GM13977 (cell line): ENCODE results near the gene KRT10.

Experiments
- DNase-seq: peaks from one replicate; pipeline ENCODE4 v3.0.0; 2012; ENCODE audit warnings: low spot score
- in situ Hi-C: fragments of 300-500 bp; cut with MboI; formaldehyde crosslinking; loops from one replicate; pipeline ENCODE4 v1.12.0; 2022; ENCODE audit warnings: low sequenced_read_pairs, low pct_unique_long_range_greater_than_20kb, mixed read lengths, inconsistent platforms; ENCODE audit not compliant: unreplicated experiment
- TF ChIP-seq, protein P1 (sequence below): IDR thresholded peaks from 2 replicates; pipeline ENCODE4 v1.5.1; 2012; ENCODE audit warnings: mild to moderate bottlenecking, control low read depth; ENCODE audit not compliant: insufficient read depth; ENCODE audit errors: extremely low read depth, missing control alignments

The KRT10 gene

DNA sequence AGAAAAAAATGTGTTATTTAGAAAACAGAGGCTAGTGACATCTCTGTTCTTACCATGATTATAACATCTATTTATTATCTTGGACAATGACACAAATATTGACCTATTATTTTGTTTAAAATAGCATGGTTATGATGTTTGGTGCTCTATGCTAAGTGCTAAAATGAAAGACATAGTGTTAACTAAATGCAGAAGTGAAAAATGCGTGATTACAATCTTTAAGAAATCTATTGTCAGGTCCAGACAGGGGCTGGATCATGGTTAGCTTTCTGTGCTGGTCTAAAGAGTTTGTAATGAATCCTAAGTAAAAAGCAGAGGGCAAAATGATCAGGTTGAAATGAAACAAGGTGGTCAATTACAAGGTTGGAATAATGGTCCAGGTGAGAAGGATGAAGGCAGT is 22.0 kb downstream of the KRT10 start:
- DNase-seq: no peak
- TF ChIP-seq, protein P1, sequence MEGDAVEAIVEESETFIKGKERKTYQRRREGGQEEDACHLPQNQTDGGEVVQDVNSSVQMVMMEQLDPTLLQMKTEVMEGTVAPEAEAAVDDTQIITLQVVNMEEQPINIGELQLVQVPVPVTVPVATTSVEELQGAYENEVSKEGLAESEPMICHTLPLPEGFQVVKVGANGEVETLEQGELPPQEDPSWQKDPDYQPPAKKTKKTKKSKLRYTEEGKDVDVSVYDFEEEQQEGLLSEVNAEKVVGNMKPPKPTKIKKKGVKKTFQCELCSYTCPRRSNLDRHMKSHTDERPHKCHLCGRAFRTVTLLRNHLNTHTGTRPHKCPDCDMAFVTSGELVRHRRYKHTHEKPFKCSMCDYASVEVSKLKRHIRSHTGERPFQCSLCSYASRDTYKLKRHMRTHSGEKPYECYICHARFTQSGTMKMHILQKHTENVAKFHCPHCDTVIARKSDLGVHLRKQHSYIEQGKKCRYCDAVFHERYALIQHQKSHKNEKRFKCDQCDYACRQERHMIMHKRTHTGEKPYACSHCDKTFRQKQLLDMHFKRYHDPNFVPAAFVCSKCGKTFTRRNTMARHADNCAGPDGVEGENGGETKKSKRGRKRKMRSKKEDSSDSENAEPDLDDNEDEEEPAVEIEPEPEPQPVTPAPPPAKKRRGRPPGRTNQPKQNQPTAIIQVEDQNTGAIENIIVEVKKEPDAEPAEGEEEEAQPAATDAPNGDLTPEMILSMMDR: no peak
- in situ Hi-C loops: no loop called here

DNA sequence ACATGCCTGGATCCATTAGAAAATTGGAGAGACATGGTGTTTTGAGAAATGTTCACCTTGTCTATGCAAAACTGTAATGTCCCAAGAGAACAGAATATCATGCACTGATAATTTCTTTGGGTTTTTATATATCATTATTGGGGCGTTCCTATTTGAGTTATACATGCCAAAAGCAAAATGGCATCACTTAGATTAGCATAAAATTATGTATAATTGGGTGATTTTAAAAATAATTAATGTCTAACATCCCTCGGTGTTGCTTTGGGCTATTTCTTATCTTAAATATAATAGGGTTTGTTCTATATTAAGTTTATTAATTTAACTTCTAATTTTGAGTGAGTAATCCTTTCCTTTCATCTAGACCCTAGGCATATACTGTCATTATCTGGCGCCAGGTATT is 22.6 kb downstream of the KRT10 start, which contains the start of gene KRT28:
KRT28 (minus strand) TSS at position 101 of the 400 bp plus-strand sequence; CDS start at position 35, 66 bp downstream.
- TF ChIP-seq, protein P1: no peak
- no peak for DNase-seq
- in situ Hi-C loops: loop anchor here (10.0 kb wide), 1 partner anchor 175 kb away; no protein-coding TSS in a partner anchor

DNA sequence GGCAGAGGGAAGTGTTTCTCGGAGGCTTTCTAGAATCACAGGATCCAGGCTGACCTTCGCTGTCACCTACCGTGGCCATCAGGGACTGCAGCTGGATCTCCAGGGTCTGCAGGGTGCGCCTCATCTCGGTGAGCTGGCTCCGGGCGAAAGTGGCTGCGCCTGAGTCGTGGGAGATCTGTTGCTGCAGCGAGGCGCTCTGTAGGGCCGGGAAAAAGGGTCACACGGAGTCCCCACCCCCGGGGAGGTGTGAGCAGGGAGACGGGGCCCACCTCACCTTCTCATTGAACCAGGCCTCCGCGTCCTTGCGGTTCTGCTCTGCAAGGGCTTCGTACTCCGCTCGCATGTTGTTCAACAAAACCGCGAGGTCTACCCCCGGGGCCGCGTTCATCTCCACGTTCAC is 25.6 kb downstream of the KRT10 start:
- in situ Hi-C loops: loop anchor here (10.0 kb wide), 1 partner anchor 172 kb away; no protein-coding TSS in a partner anchor
- no peak for DNase-seq
- TF ChIP-seq, protein P1: no peak

DNA sequence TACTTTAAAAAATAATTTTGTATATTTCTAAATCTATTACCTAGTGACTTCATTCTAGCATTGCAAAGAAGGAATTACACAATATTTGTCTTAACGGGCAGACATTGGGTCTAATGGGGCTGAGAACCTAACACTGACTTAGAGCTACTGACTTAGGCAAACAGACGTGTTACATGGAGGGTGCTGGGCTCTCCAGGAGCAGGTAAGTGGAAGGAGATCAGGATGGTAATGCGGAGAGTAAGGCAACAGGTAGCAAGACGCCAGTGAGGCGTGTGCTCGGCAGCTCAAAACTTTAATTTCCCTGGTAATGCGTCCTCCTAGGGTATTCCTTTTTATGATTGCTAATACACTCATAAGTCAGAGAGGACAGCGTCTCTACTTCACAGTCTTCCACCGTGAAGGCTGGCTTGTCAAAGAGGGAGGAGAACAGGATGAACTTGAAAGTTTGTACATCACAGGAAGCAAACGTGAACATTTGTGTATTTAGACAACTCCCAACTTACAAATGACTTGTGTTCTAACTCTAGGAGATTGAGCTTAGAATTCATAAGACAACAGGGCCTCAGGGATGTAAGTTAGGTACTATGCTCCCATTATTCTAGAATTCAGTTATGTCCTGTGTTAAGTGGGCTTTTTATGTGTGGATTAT is 27.3 kb downstream of the KRT10 start:
- TF ChIP-seq, protein P1: no peak
- no peak for DNase-seq
- in situ Hi-C loops: loop anchor here (10.0 kb wide), 1 partner anchor 170 kb away; no protein-coding TSS in a partner anchor

DNA sequence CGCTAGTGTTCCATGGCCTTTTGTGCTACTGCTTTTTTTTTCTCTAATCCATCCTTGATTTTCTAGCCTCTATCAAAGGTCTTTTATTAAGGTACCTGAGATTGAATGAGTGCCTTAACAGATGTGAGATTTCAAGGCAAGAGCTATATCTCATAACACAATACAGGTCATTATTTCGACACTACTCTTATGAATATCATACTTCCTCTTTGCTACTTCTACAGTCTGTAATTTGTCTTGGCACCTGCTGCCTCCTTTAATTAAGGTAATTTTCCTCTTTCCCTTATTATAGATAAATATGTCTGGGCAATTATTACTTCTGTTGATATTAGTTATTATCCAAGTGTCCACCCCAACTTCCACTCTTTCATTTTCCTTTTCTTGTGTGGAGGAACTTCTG is 27.9 kb downstream of the KRT10 start:
- TF ChIP-seq, protein P1: no peak
- DNase-seq: no peak
- in situ Hi-C loops: loop anchor here (10.0 kb wide), 1 partner anchor 170 kb away; no protein-coding TSS in a partner anchor

DNA sequence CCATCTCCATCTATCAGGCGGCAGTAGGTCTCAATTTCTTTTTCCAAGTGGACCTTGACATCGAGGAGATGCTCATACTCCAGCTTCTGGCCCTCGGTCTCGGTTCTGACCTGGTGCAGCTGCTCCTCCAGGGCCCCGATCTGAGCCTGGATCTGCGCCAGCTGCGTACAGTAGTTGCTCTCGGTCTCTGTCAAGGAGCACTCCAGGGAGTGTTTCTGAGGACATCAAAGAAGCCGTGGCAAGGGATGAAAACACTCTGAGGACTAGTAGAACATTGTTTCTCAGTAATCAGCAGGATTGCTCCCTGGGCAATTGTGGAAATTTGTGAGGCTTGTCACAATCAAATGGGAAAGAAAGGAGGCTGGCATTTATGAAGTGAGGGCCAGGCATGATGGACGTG is 28.6 kb downstream of the KRT10 start:
- TF ChIP-seq, protein P1: no peak
- in situ Hi-C loops: loop anchor here (10.0 kb wide), 1 partner anchor 169 kb away; no protein-coding TSS in a partner anchor
- no peak for DNase-seq
